Thyroid gland (tissue), 4 donors: ENCODE results near the gene RNASE8. TPM values are rescaled to one million over a fixed set of nuclear protein-coding genes. Genes with fewer than 3 reads are reported as not detected.

Source experiments
- DNase-seq, 2 donors: peaks; one replicate each; pipeline ENCODE4 v3.0.0-alpha.2; 2019
- H3K27ac ChIP-seq, 3 donors: fragments of 200-600 bp; sonication (generic); 1 replicate in 2 of 3; 2 replicates in 1 of 3; pipeline ENCODE4 v1.5.1; 2016 to 2019; ENCODE audit warnings: mild to moderate bottlenecking in 1 of 3, moderate library complexity in 1 of 3
- H3K27me3 ChIP-seq: fragments of 200-600 bp; sonication (generic); one replicate; pipeline ENCODE4 v1.5.1; 2019
- H3K36me3 ChIP-seq, 2 donors: fragments of 200-600 bp; sonication (generic); one replicate each; pipeline ENCODE4 v1.5.1; 2016 to 2019
- H3K4me1 ChIP-seq, 2 donors: fragments of 200-600 bp; sonication (generic); one replicate each; pipeline ENCODE4 v1.5.1; 2017 to 2019
- H3K4me3 ChIP-seq, 3 donors: fragments of 200-600 bp; sonication (generic); replicated peaks in 1 of 3; 1 replicate in 2 of 3; 2 replicates in 1 of 3; pipeline ENCODE4 v1.5.1; 2016; ENCODE audit warnings: mild to moderate bottlenecking in 1 of 3
- H3K9me3 ChIP-seq: fragments of 200-600 bp; sonication (generic); one replicate; pipeline ENCODE4 v1.5.1; 2017
- POLR2A ChIP-seq, 2 donors: fragments of 450-650 bp; IDR thresholded peaks; one replicate each; pipeline ENCODE4 v1.6.1; 2017; ENCODE audit warnings: antibody characterized with exemption in 2 of 2, mild to moderate bottlenecking in 2 of 2, moderate library complexity in 1 of 2
- WGBS, 2 donors: methylation state at CpG; one replicate each; pipeline ENCODE4 v1.1.5; 2017; 5-methylcytosine and 5-hydroxymethylcytosine counted together
- intact Hi-C: fragments of 100-400 bp; cut with DNase I; formaldehyde crosslinking; loops from one replicate; pipeline ENCODE4 v1.15.1; 2023
- total RNA-seq, 4 donors: library from RNA; depleted of rRNA; stranded (reverse); fragments of >200 nt; gene quantifications; one replicate each; pipeline ENCODE4 v1.2.3, GENCODE V29; 2016
- TF ChIP-seq, protein P1 (sequence below), 6 experiments: fragments of 200-600 bp in 3 of 6; fragments of 450-650 bp in 3 of 6; sonication (generic) in 3 of 6; IDR thresholded peaks; one replicate each; pipeline ENCODE4 v1.5.1; 2016 to 2019; ENCODE audit warnings: antibody characterized with exemption in 6 of 6, mild to moderate bottlenecking in 2 of 6, inconsistent platforms in 1 of 6, moderate library complexity in 1 of 6

Gene RNASE8
- total RNA-seq, 4 donors from 2014 or later = not detected

DNA sequence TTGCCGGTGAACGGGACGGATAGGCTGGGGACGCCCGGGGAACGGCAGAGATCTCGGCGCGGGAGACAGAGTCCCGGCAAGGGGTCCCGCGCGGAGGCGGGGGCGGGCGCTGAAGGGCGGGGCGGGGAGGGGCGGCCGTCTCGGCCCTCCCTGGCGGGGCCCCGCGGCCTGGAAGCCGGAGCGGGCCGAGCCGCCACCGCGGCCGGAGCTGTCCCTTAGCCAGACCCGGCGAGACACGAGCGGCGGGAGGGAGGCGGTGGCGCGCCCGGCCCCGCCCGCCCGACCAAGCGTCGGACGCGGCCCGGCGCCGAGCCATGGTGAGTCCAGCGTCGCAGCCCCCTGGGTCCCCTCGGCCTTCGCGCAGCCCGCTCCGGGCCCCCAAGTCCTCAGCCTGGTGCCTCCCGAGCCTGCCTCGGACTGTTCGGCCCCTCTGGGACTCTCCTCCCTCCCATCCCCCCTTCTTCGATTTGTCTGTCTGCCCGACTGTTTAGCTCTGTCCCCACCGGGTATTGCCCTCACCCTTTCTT lies 12.5 kb downstream of the RNASE8 start, which contains the start of gene ARHGEF40:
TSS of gene ARHGEF40 (plus strand) at position 222 of the 527 bp plus-strand sequence. CDS start at position 315, 93 bp downstream.
- Histone ChIP-seq H3K9me3 (no peaks in the 10 kb centered on the region), H3K27ac (peak within 1 kb of the TSS; percentile 72 to 90 (median 85)), H3K27me3 (no peaks in the 10 kb centered on the region), H3K36me3 (no peaks in the 10 kb centered on the region), H3K4me3 (peak within 1 kb of the TSS; percentile 54 to 88 (median 60)), H3K4me1 (peaks cover 45 to 52% of the 10 kb centered on the region in 2 donors)
- peak; percentile 71 to 77 for DNase-seq
- peak in 1 of 2 donors; percentile 65 for TF ChIP-seq POLR2A (IDR thresholded peaks at IDR 0.05)
- TF ChIP-seq, protein P1, sequence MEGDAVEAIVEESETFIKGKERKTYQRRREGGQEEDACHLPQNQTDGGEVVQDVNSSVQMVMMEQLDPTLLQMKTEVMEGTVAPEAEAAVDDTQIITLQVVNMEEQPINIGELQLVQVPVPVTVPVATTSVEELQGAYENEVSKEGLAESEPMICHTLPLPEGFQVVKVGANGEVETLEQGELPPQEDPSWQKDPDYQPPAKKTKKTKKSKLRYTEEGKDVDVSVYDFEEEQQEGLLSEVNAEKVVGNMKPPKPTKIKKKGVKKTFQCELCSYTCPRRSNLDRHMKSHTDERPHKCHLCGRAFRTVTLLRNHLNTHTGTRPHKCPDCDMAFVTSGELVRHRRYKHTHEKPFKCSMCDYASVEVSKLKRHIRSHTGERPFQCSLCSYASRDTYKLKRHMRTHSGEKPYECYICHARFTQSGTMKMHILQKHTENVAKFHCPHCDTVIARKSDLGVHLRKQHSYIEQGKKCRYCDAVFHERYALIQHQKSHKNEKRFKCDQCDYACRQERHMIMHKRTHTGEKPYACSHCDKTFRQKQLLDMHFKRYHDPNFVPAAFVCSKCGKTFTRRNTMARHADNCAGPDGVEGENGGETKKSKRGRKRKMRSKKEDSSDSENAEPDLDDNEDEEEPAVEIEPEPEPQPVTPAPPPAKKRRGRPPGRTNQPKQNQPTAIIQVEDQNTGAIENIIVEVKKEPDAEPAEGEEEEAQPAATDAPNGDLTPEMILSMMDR (IDR thresholded peaks at IDR 0.05) = no peak
- intact Hi-C loops = no loop called here
- 1 to 2% methylated on average over 8 to 12 of the region's 63 CpGs for WGBS, 2 donors

DNA sequence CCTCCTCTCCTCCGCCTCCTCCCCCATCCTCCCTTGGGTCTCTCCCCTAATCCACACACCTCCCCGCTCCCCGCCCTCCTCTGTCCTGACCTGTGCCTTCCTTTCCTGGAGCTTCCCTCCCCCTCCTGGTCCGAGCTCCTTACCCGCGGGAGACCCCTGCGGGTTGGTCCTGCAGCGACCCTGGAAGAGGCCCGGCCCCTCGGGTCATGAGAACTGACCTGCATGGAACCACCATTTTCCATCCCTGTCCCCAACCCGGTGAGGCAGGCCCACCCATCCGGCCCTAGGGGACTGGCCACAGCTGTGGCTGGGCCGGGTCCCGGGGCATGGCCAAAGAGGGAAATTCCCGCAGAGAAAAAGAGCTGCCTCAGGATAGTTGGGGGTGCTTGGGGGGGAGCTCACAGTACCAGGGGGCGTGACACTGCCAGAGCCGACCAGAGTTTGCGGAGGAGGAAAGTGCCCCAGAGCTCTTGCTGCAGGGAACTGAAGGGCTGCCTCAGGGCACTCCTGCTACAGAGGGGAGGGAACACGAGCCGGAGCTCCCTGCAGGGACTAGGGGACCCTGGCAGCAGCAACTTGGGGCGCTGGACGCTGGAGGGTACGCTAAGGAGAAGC lies 13.1 kb downstream of the RNASE8 start:
- Histone ChIP-seq H3K27ac (peak overlapping the region; percentile 56 to 90 (median 85)), H3K4me3 (peak overlapping the region; percentile 54 to 88 (median 60)), H3K27me3 (no peaks in the 10 kb centered on the region), H3K4me1 (peaks cover 48 to 58% of the 10 kb centered on the region in 2 donors), H3K9me3 (no peaks in the 10 kb centered on the region), H3K36me3 (peaks cover 1 to 2% of the 10 kb centered on the region in 2 donors)
- intact Hi-C loops = no loop called here
- DNase-seq = peak; percentile 48 to 57
- WGBS, 2 donors = 0% methylated on average over 18 to 20 of the region's 23 CpGs
- no peak for TF ChIP-seq POLR2A (IDR thresholded peaks at IDR 0.05)
- TF ChIP-seq, protein P1 (IDR thresholded peaks at IDR 0.05) = no peak

DNA sequence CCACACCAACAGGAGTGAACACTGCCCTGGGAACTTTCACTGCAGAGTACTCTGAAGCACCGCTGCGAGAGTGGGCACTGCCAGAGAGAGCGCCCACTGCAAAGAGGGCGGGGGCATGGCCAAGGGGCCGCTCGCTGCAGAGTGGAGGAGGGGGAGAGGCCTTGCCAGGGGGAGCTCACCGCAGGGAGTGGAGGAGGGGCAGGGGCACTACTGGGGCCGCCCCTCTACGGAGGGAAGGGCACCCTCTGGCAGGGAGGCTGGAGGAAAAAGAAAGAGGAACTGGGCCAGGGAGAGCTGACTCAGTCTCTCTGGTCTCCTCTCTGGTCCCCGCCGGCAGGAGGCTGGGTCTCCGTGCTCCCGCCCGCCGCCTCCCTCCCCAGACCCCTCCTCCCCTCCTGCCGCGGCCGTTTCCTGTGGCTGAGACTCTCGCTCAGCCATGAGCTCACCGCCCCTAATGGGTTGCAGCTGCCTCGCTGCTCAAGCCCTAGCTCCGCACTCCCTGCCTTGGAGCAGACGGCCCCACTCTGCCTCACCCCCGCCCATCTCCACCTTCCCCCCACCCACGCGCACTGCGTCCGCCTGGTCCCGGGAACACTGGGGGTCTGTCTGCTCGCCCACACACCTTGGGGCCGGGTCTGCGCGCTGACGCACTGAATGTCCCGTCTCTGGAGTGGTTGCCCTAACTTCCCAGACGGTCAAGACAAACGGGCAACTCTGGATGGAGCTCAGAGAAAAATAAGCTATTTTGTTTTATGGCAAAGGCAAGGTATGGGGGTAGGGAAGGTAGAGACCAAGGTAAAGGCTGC lies 13.8 kb downstream of the RNASE8 start:
- Histone ChIP-seq H3K4me3 (peak overlapping the region; percentile 54 to 88 (median 60)), H3K36me3 (peaks cover 9% of the 10 kb centered on the region in 2 donors), H3K4me1 (peaks cover 48 to 60% of the 10 kb centered on the region in 2 donors), H3K9me3 (no peaks in the 10 kb centered on the region), H3K27me3 (no peaks in the 10 kb centered on the region), H3K27ac (peak overlapping the region; percentile 56 to 90 (median 85))
- TF ChIP-seq, protein P1 (IDR thresholded peaks at IDR 0.05) = peak in 1 of 6 experiments; percentile 10
- TF ChIP-seq POLR2A (IDR thresholded peaks at IDR 0.05) = peak in 1 of 2 donors; percentile 21
- WGBS, 2 donors = 1 to 2% methylated on average over 33 to 34 of the region's 37 CpGs
- peak; percentile 74 to 76 for DNase-seq
- intact Hi-C loops = no loop called here

DNA sequence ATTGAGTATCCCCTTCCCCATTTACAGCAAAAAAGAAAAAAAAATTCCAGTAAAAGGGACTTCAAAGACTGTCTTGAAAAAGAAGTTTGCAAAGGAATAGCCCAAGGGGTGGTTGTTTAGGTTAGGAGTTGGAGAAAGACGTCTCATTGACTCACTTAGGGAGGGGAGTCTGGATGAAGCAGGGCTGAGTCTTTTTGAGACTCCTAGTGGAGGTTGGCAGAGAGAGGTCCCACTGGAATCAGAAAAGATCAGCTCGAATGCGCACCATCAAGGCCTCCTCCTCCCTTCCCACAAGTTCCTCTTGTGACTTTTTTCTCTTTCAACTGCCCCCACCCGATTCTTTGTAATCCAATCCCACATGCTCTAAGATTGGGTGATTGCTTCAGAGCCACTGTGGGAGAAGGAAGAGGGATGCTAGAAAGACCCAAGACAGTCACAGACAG lies 14.4 kb downstream of the RNASE8 start:
- intact Hi-C loops = no loop called here
- peaks cover 48 to 60% of the 10 kb centered on the region in 2 donors for H3K4me1 ChIP-seq
- peaks cover 11 to 15% of the 10 kb centered on the region in 2 donors for H3K36me3 ChIP-seq
- 36 to 43% methylated on average over 4 of the region's 4 CpGs for WGBS, 2 donors
- TF ChIP-seq, protein P1 (IDR thresholded peaks at IDR 0.05) = no peak
- no peak for TF ChIP-seq POLR2A (IDR thresholded peaks at IDR 0.05)
- H3K4me3 ChIP-seq = peak overlapping the region in 1 of 3 donors; percentile 60
- H3K27ac ChIP-seq = peak overlapping the region; percentile 56 to 90 (median 85)
- H3K9me3 ChIP-seq = no peaks in the 10 kb centered on the region
- no peaks in the 10 kb centered on the region for H3K27me3 ChIP-seq
- no peak for DNase-seq
